HepG2 (cell line): ENCODE measurements around the gene PLSCR5. TPM values are rescaled to one million over a fixed set of nuclear protein-coding genes. Genes with fewer than 3 reads are reported as not detected.

ENCODE experiments used
- ATAC-seq: fragments of 200-7000 bp; cut with Tn5 transposase; 3 replicates; pipeline ENCODE4 v1.9.1; 2020; ENCODE audit warnings: mild to moderate bottlenecking, moderate library complexity
- BruUV-seq: library from RNA; stranded (reverse); fragments of 400-500 nt; replicated peaks from 2 replicates; lab custom pipeline; 2021; lab: Mats Ljungman, UMichigan
- CTCF ChIA-PET: fragments of 300-600 bp; formaldehyde crosslinking; extraction: SDS; loops from one replicate; lab custom pipeline; 2021; ENCODE audit warnings: low total read pairs, inconsistent platforms, low intra/inter-chr PET ratio; lab: Yijun Ruan, JAX
- POLR2A ChIA-PET: fragments of 350-600 bp; sonication (Branson Sonifier 250); formaldehyde crosslinking; loops from one replicate; lab custom pipeline; 2020; ENCODE audit warnings: antibody characterized with exemption, inconsistent platforms; lab: Yijun Ruan, JAX
- DNase-seq: peaks from one replicate; pipeline ENCODE4 v3.0.0-alpha.2; 2015; ENCODE audit warnings: low spot score
- FAIRE-seq: peaks from 3 replicates; lab custom pipeline; 2011; peaks lifted over from hg19 to GRCh38; lab: Jason Lieb, UNC
- H2AFZ ChIP-seq: one replicate; pipeline ENCODE4 v1.6.1; 2011; ENCODE audit warnings: low read length, inconsistent platforms
- H3K27ac ChIP-seq: fragments of 300-600 bp; 3 replicates; pipeline ENCODE4 v1.8.0; 2011; ENCODE audit warnings: mixed run types, mild to moderate bottlenecking, mixed read lengths, low read length, inconsistent platforms; ENCODE audit not compliant: insufficient read depth; ENCODE audit errors: extremely low read length
- H3K27me3 ChIP-seq, 2 experiments: fragments of 200-600 bp in 1 of 2; 2 replicates in 1 of 2; 3 replicates in 1 of 2; pipeline versions ENCODE4 v1.6.0 to v1.8.0; 2011; ENCODE audit warnings: low read length in 2 of 2, mild to moderate bottlenecking in 2 of 2, moderate library complexity in 2 of 2, inconsistent platforms in 1 of 2; ENCODE audit not compliant: insufficient read depth in 2 of 2, control insufficient read depth in 1 of 2
- H3K36me3 ChIP-seq, 2 experiments: fragments of 200-600 bp in 1 of 2; replicated peaks in 1 of 2; 2 replicates in 1 of 2; 3 replicates in 1 of 2; pipeline versions ENCODE4 v1.5.1 to v1.8.0; 2011; ENCODE audit warnings: low read length in 2 of 2, inconsistent platforms in 1 of 2; ENCODE audit not compliant: insufficient read depth in 2 of 2, control insufficient read depth in 1 of 2
- H3K4me1 ChIP-seq: 2 replicates; pipeline ENCODE4 v1.5.1; 2012; ENCODE audit warnings: low read length, inconsistent platforms; ENCODE audit not compliant: insufficient read depth
- H3K4me2 ChIP-seq: 2 replicates; pipeline ENCODE4 v1.6.0; 2011; ENCODE audit warnings: low read depth, low read length, inconsistent platforms
- H3K4me3 ChIP-seq, 3 experiments: fragments of 200-600 bp in 1 of 3; sonication (generic), shearing (Covaris generic) in 1 of 3; replicated peaks in 1 of 3; 2 replicates each; pipeline ENCODE4 v1.5.1; 2011 to 2016; ENCODE audit warnings: low read length in 3 of 3, inconsistent platforms in 2 of 3, low read depth in 2 of 3, mild to moderate bottlenecking in 2 of 3, control low read depth in 1 of 3, mixed read lengths in 1 of 3; ENCODE audit not compliant: insufficient read depth in 1 of 3
- H3K79me2 ChIP-seq: one replicate; pipeline ENCODE4 v1.6.1; 2011; ENCODE audit warnings: low read length, inconsistent platforms; ENCODE audit not compliant: insufficient read depth
- H3K9ac ChIP-seq: 2 replicates; pipeline ENCODE4 v1.6.0; 2011; ENCODE audit warnings: mild to moderate bottlenecking, low read depth, low read length, inconsistent platforms; ENCODE audit not compliant: insufficient read depth
- H3K9me3 ChIP-seq: 2 replicates; pipeline ENCODE4 v1.5.1; 2012; ENCODE audit warnings: mild to moderate bottlenecking, low read length
- H4K20me1 ChIP-seq: 2 replicates; pipeline ENCODE4 v1.6.0; 2011; ENCODE audit warnings: inconsistent platforms, mild to moderate bottlenecking, low read length, moderate library complexity; ENCODE audit not compliant: insufficient read depth
- CSRNP1 ChIP-seq: sonication (generic); formaldehyde crosslinking; IDR thresholded peaks from 2 replicates; pipeline ENCODE4 v1.8.1; 2023; ENCODE audit warnings: mild to moderate bottlenecking, missing genetic modification reagents
- HMGXB4 ChIP-seq, 2 experiments: sonication (generic) in 1 of 2; formaldehyde crosslinking in 1 of 2; IDR thresholded peaks; 2 replicates each; pipeline versions ENCODE4 v1.4.0 to v1.6.1; 2018 to 2020; ENCODE audit warnings: missing genetic modification reagents in 2 of 2, borderline replicate concordance in 1 of 2, low read depth in 1 of 2, mild to moderate bottlenecking in 1 of 2, missing biosample characterization in 1 of 2
- HNF1B ChIP-seq: sonication (generic); formaldehyde crosslinking; IDR thresholded peaks from 2 replicates; pipeline ENCODE4 v1.5.1; 2020; ENCODE audit warnings: mild to moderate bottlenecking, moderate library complexity, missing genetic modification reagents
- HNRNPL ChIP-seq: fragments of 200-400 bp; formaldehyde crosslinking; IDR thresholded peaks from 2 replicates; pipeline ENCODE4 v1.6.1; 2017; ENCODE audit warnings: mild to moderate bottlenecking, low read depth, low read length
- KLF12 ChIP-seq: sonication (generic); formaldehyde crosslinking; IDR thresholded peaks from 2 replicates; pipeline ENCODE4 v1.4.0; 2020; ENCODE audit warnings: missing genetic modification reagents, borderline replicate concordance
- MEIS1 ChIP-seq: sonication (generic); formaldehyde crosslinking; IDR thresholded peaks from 2 replicates; pipeline ENCODE4 v1.9.0; 2021; ENCODE audit warnings: mild to moderate bottlenecking, missing genetic modification reagents, moderate library complexity, borderline replicate concordance
- MLXIP ChIP-seq: sonication (generic); formaldehyde crosslinking; IDR thresholded peaks from 2 replicates; pipeline ENCODE4 v1.9.0; 2021; ENCODE audit warnings: missing genetic modification reagents, borderline replicate concordance
- MXD3 ChIP-seq: IDR thresholded peaks from 2 replicates; pipeline ENCODE4 v1.6.1; 2016; ENCODE audit warnings: mild to moderate bottlenecking, missing biosample characterization, missing genetic modification reagents
- MYC ChIP-seq: sonication (generic); formaldehyde crosslinking; IDR thresholded peaks from 2 replicates; pipeline ENCODE4 v1.9.0; 2021; ENCODE audit warnings: missing genetic modification reagents, borderline replicate concordance
- ONECUT2 ChIP-seq: sonication (generic); formaldehyde crosslinking; IDR thresholded peaks from 2 replicates; pipeline ENCODE4 v1.4.0; 2020; ENCODE audit warnings: missing genetic modification reagents
- PLRG1 ChIP-seq: fragments of 450-650 bp; conservative IDR thresholded peaks from 2 replicates; pipeline ENCODE4 v1.6.1; 2016
- TAF15 ChIP-seq: fragments of 200-400 bp; formaldehyde crosslinking; IDR thresholded peaks from one replicate; pipeline ENCODE4 v1.6.1; 2018; ENCODE audit warnings: mild to moderate bottlenecking, low read depth, low read length; ENCODE audit not compliant: poor library complexity, severe bottlenecking
- ZBTB7B ChIP-seq: sonication (generic); formaldehyde crosslinking; IDR thresholded peaks from 2 replicates; pipeline ENCODE4 v1.4.0; 2020; ENCODE audit warnings: missing genetic modification reagents
- ZNF556 ChIP-seq: sonication (generic); formaldehyde crosslinking; IDR thresholded peaks from 2 replicates; pipeline ENCODE4 v1.4.0; 2020; ENCODE audit warnings: mild to moderate bottlenecking, missing genetic modification reagents, borderline replicate concordance
- ZNF709 ChIP-seq: sonication (generic); formaldehyde crosslinking; IDR thresholded peaks from 2 replicates; pipeline ENCODE4 v1.5.0; 2020; ENCODE audit warnings: mild to moderate bottlenecking, missing genetic modification reagents
- ZSCAN20 ChIP-seq: sonication (generic); formaldehyde crosslinking; IDR thresholded peaks from 2 replicates; pipeline ENCODE4 v1.4.0; 2020; ENCODE audit warnings: missing genetic modification reagents, mild to moderate bottlenecking, borderline replicate concordance
- WGBS: methylation state at CpG from one replicate; pipeline ENCODE4 v1.1.6; 2017; ENCODE audit warnings: low lambda C conversion rate; 5-methylcytosine and 5-hydroxymethylcytosine counted together
- in situ Hi-C: cut with HindIII; loops from 2 replicates; pipeline ENCODE4 v1.10.0; 2017; ENCODE audit warnings: low pct_unique_long_range_greater_than_20kb; ENCODE audit not compliant: extremely low pct_ligation_motif_present
- intact Hi-C: fragments of 100-400 bp; cut with micrococcal nuclease; formaldehyde crosslinking; loops from one replicate; pipeline ENCODE4 v1.10.0; 2022; ENCODE audit not compliant: unreplicated experiment
- polyA plus RNA-seq, 8 experiments: library from polyadenylated mRNA; depleted of rRNA in 3 of 8; stranded (reverse) in 7 of 8; unstranded in 1 of 8; fragments of >200 nt; fragmentation: Illumina TruSeq in 4 of 8; extraction: Trizol in 4 of 8; gene quantifications; 2 replicates each; pipeline versions ENCODE4 v1.2.1 to v1.2.3, GENCODE V29; 2011 to 2016; ENCODE audit warnings: low read depth in 4 of 8, missing spikeins in 1 of 8, mixed read lengths in 1 of 8; ENCODE audit not compliant: insufficient read depth in 1 of 8
- total RNA-seq, 5 experiments: library from RNA; depleted of rRNA; stranded (reverse); fragments of >200 nt; fragmentation: Illumina TruSeq; extraction: Trizol; gene quantifications; 2 replicates each; pipeline ENCODE4 v1.2.3, GENCODE V29; 2016; ENCODE audit warnings: low read depth in 1 of 5

Gene PLSCR5
- total and polyA plus RNA-seq, 2 of the 13 experiments (the other 11 are each of a cell fraction or from before 2014, with no cell fraction given) = 0.50 TPM; not detected in 1

- no peak overlapping the region for H3K27ac ChIP-seq
- ATAC-seq (no peak), DNase-seq (no peak), FAIRE-seq (no peak)
- no peaks in the 10 kb centered on the region for H3K79me2 ChIP-seq
- in situ Hi-C loops = no loop called here
- no peaks in the 10 kb centered on the region for H3K9me3 ChIP-seq
- H3K4me1 ChIP-seq = no peaks in the 10 kb centered on the region
- intact Hi-C loops = no loop called here
- POLR2A ChIA-PET = no interaction called here
- no peaks in the 10 kb centered on the region for H4K20me1 ChIP-seq
- H3K36me3 ChIP-seq = no peaks in the 10 kb centered on the region
- 32% methylated on average over 3 of the region's 3 CpGs for WGBS
- H3K27me3 ChIP-seq = no peaks in the 10 kb centered on the region; a peak in 1 of 5 replicates
- H2AFZ ChIP-seq = no peak overlapping the region
- H3K4me2 ChIP-seq = no peak overlapping the region
- H3K9ac ChIP-seq = no peak overlapping the region
- TF ChIP-seq KLF12 (CRISPR knock-in tag) (no peak), MYC (CRISPR knock-in tag) (no peak), HNF1B (CRISPR knock-in tag) (no peak), CSRNP1 (no peak), ZBTB7B (no peak), TAF15 (no peak), MEIS1 (CRISPR knock-in tag) (no peak), ZNF556 (no peak), ZSCAN20 (CRISPR knock-in tag) (no peak), HMGXB4 (CRISPR knock-in tag; IDR thresholded peaks at IDR 0.05; ENCODE audit: borderline replicate concordance in 1 of 2, low read depth in 1 of 2) (no peak), ZNF709 (CRISPR knock-in tag) (no peak), ONECUT2 (CRISPR knock-in tag) (no peak), PLRG1 (no peak), MXD3 (CRISPR knock-in tag) (no peak), HNRNPL (no peak), MLXIP (CRISPR knock-in tag) (no peak)
- TF ChIP-seq, all 625 proteins: peak for 0
- no TSS peak for BruUV-seq
- CTCF ChIA-PET = interaction anchor here (1.0 kb wide), 1 partner anchor 42 kb away, joined by 3 read pairs; no protein-coding TSS in a partner anchor
- H3K4me3 ChIP-seq = no peak overlapping the region
These were observed 6.6 kb downstream of the PLSCR5 start for GRCh38 chr3:146598535-146598934.
